ENCODE data around the gene ZC2HC1B. TPM values are rescaled to one million over a fixed set of nuclear protein-coding genes. Genes with fewer than 3 reads are reported as not detected.

The ZC2HC1B gene
- total RNA-seq, 8 experiments from 2014 or later: 0.36 to 0.71 (median 0.40) TPM; not detected in 3

DNA sequence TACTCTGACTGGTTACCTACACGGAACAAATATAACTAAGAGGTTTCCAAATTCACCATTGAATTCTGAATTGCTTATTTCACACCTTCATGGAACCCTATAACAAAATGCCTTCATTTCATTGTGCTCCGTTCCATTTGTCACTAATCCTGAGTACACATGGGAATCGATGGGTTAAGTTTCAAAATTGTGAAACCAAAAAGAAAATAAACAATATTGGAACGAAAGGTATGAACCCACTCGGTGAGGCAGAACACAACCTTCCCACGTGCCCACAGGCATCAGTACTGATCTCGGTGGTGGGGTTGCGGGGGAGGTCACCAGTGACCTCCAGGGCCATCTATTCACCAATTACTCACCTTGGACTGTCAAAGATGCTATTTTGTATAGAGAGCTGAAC, 109.8 kb downstream of the ZC2HC1B start:
- ATAC-seq (replicated peaks in 6 of 8): no peak
- no peak overlapping the region for H3K27ac ChIP-seq
- 20 to 80% (median 56%) methylated on average over 1 to 7 of the region's 8 CpGs; no CpG with 5 or more reads in 1 of the 10 experiments for WGBS, 10 experiments
- in situ Hi-C loops (cut with MboI; ENCODE audit: low pct_unique_long_range_greater_than_20kb in 2 of 9, low sequenced_read_pairs in 9 of 9, unreplicated experiment in 9 of 9): no loop called here
- no peak overlapping the region for H3K4me3 ChIP-seq
- peaks cover 26 to 42% of the 10 kb centered on the region in 2 donors for H3K4me1 ChIP-seq (replicated peaks in 1 of 2)

DNA sequence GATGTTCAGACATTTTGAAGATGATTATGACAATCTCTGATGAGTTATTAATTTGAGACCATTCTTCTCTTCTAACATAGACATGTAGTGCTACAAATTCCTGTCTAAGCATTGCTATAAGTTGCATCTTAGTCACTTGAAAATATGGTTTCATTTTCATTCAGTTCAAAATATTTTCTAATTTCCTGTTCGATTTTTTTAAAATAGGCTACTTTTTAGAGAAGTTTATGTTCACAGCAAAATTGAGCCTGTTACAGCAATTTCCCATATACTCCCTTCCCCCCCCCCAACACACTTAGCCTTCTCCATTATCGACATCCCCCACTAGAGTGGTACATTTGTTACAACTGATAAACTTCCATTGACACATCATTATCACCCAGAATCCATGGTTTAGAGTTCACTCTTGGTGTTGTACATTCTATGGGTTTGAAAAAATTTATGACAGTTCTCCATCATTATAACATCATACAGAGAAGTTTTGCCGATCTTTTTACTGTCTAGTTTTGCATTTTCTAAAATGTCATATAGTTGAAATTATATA, 112.6 kb downstream of the ZC2HC1B start:
- no peak overlapping the region for H3K4me3 ChIP-seq
- WGBS, 10 experiments: 56 to 100% (median 89%) methylated on average over 1 to 3 of the region's 3 CpGs
- no peak overlapping the region for H3K27ac ChIP-seq
- H3K4me1 ChIP-seq (replicated peaks in 1 of 2): peaks cover 23 to 26% of the 10 kb centered on the region in 2 donors
- no peak for ATAC-seq (replicated peaks in 6 of 8)
- in situ Hi-C loops (cut with MboI; ENCODE audit: low pct_unique_long_range_greater_than_20kb in 2 of 9, low sequenced_read_pairs in 9 of 9, unreplicated experiment in 9 of 9): no loop called here

DNA sequence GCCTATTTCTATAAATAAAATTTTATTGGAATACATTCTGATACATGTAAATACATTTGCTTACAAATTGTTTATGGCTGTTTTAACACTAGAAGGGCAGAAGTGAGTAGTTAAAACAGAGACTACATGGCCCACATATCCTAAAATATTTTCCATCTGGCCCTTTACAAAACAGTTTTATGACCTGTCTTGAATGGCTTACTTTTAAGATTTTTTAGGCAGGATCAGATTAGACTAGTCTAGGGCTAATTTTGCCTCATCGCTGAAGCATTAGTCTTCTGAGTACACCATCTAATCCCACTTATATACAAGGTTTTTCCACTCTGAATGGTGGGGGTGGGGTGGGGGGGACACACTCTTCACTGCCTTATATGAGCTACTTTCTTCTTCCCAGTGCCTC, 116.6 kb downstream of the ZC2HC1B start:
- H3K27ac ChIP-seq: no peak overlapping the region
- in situ Hi-C loops (cut with MboI; ENCODE audit: low pct_unique_long_range_greater_than_20kb in 2 of 9, low sequenced_read_pairs in 9 of 9, unreplicated experiment in 9 of 9): no loop called here
- H3K4me1 ChIP-seq (replicated peaks in 1 of 2): peaks cover 0 to 4% of the 10 kb centered on the region in 2 donors
- no peak overlapping the region for H3K4me3 ChIP-seq
- ATAC-seq (replicated peaks in 6 of 8): no peak
- 88 to 100% (median 100%) methylated on average over 1 of the region's 1 CpG; no CpG with 5 or more reads in 7 of the 10 experiments for WGBS, 10 experiments

DNA sequence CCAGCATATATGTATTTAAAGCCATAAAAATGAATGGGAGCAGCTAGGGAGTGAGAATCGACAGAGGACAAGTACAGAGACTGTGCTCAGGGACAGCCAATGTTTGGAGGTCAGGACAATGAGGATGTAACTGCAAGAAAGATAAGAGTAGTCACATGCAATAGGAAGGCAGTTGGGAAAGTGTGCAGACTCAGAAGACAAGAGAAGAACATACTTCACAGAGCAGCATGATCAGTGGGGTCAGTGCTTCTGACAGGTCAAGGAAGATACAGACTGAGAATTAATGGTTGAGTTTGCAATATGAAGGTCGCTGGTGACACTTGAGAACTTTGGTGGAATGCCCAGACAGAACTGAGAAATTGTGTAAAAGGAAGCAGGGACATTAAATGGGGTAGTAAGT, 118.7 kb downstream of the ZC2HC1B start:
- in situ Hi-C loops (cut with MboI; ENCODE audit: low pct_unique_long_range_greater_than_20kb in 2 of 9, low sequenced_read_pairs in 9 of 9, unreplicated experiment in 9 of 9): no loop called here
- WGBS, 10 experiments: 33 to 100% (median 79%) methylated on average over 1 to 2 of the region's 2 CpGs

DNA sequence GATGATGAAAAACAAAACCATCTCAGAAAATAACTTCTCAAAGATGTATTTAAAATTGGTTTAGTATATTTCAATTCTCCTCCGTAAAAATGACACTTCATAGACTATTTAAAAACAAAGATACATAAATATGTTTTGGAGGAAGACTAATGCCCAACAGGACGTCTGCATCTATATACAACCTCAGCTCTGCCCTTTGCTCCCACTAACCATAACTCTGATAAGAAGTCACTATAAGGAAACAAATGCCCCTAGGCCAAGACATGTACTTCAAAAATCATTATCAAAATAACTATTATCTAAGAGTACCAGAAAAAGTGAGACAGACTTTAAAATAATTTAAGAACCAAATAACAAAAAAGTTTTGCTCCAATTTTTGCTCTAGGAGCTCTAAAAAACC, 120.4 kb downstream of the ZC2HC1B start:
- in situ Hi-C loops (cut with MboI; ENCODE audit: low pct_unique_long_range_greater_than_20kb in 2 of 9, low sequenced_read_pairs in 9 of 9, unreplicated experiment in 9 of 9): no loop called here
- WGBS, 10 experiments: 25 to 100% (median 75%) methylated on average over 1 to 2 of the region's 2 CpGs; no CpG with 5 or more reads in 2 of the 10 experiments
- peaks cover 0 to 4% of the 10 kb centered on the region in 2 donors for H3K4me1 ChIP-seq (replicated peaks in 1 of 2)
- no peak overlapping the region for H3K4me3 ChIP-seq
- H3K27ac ChIP-seq: no peak overlapping the region
- ATAC-seq (replicated peaks in 6 of 8): no peak

More for the DNA sequence above, 118.7 kb downstream of the ZC2HC1B start:
- ATAC-seq (replicated peaks in 6 of 8): no peak
- Histone ChIP-seq H3K27ac (no peak overlapping the region), H3K4me3 (no peak overlapping the region), H3K4me1 (replicated peaks in 1 of 2) (peaks cover 0 to 4% of the 10 kb centered on the region in 2 donors)

DNA sequence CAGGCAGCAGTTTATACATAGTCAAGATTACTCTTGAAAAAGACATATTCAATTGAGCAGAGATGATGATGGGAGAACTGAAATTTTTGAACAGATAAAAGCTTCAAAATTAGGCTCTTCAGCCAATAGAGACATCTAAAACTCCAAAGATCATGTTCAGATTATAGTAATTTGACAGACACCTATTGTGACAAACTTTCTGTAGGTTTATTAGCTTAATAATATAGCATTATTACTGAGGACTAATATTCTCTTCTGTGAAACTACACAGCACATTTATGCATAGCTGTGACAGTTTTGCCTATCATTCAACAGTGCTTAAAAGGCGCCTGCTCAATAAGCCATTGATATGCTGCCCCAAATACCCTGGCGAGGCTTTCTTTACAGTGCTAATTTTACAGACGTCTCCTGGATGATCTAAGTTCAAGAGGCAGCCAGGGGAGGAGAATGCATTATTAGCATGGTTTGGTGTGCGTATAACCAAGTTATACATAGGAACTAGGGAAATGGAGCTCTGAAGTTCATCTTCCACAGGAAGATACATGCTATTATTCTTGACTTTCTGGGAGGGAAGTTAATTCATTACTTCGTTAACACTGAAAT, 122.3 kb downstream of the ZC2HC1B start:
- Histone ChIP-seq H3K4me1 (replicated peaks in 1 of 2) (peaks cover 0 to 4% of the 10 kb centered on the region in 2 donors), H3K4me3 (no peak overlapping the region), H3K27ac (no peak overlapping the region)
- in situ Hi-C loops (cut with MboI; ENCODE audit: low pct_unique_long_range_greater_than_20kb in 2 of 9, low sequenced_read_pairs in 9 of 9, unreplicated experiment in 9 of 9): no loop called here
- ATAC-seq (replicated peaks in 6 of 8): no peak
- WGBS, 10 experiments: 43 to 100% (median 76%) methylated on average over 1 to 5 of the region's 5 CpGs

Other genes starting within 250 kb of the ZC2HC1B start
- 10 to 100 TPM in 4 of 8 experiments, 1 to 10 TPM in 4; 1.5 to 38.0 (median 10.3) TPM for gene PHACTR2, start 186.5 kb upstream of the ZC2HC1B start, total RNA-seq
- 10 to 100 TPM; 14.1 to 47.5 (median 23.8) TPM for gene LTV1, start 21.1 kb upstream of the ZC2HC1B start, total RNA-seq
- gene PLAGL1, start 143.8 kb downstream of the ZC2HC1B start, total RNA-seq: 10 to 100 TPM in 6 of 8 experiments, 1 to 10 TPM in 2; 7.2 to 50.5 (median 18.9) TPM
- gene SF3B5, start 231.1 kb downstream of the ZC2HC1B start, total RNA-seq: 100 to 1,000 TPM; 160 to 392 (median 214) TPM

Data from motor neuron (in vitro differentiated cells).